ACC112 (cell line): Measurements from ENCODE around the gene CAMKMT.

Experiments used
- H2AFZ ChIP-seq: fragments of 200-600 bp; sonication (generic); one replicate; pipeline ENCODE4 v1.6.0; 2017; ENCODE audit warnings: antibody characterized with exemption, low read length; ENCODE audit not compliant: unreplicated experiment
- H3K27ac ChIP-seq: fragments of 200-600 bp; sonication (generic); 2 replicates; pipeline ENCODE4 v1.5.1; 2014; ENCODE audit warnings: low read depth, mild to moderate bottlenecking, antibody characterized with exemption, low read length, moderate library complexity
- H3K27me3 ChIP-seq: fragments of 200-600 bp; sonication (generic); 2 replicates; pipeline ENCODE4 v1.6.1; 2014; ENCODE audit warnings: mild to moderate bottlenecking, antibody characterized with exemption, low read length, moderate library complexity, mixed read lengths; ENCODE audit not compliant: insufficient read depth
- H3K36me3 ChIP-seq: fragments of 200-600 bp; sonication (generic); 2 replicates; pipeline ENCODE4 v1.6.1; 2016; ENCODE audit warnings: mild to moderate bottlenecking, antibody characterized with exemption, low read length, moderate library complexity, mixed read lengths; ENCODE audit not compliant: insufficient read depth
- H3K4me1 ChIP-seq: fragments of 200-600 bp; sonication (generic); one replicate; pipeline ENCODE4 v1.6.1; 2016; ENCODE audit warnings: low read length, mixed read lengths; ENCODE audit not compliant: insufficient read depth, unreplicated experiment, control insufficient read depth
- H3K4me3 ChIP-seq: fragments of 200-600 bp; sonication (generic); 2 replicates; pipeline ENCODE4 v1.5.1; 2014; ENCODE audit warnings: mild to moderate bottlenecking, low read depth, low read length
- H3K79me2 ChIP-seq: fragments of 200-600 bp; sonication (generic); one replicate; pipeline ENCODE4 v1.6.0; 2016; ENCODE audit warnings: low read length; ENCODE audit not compliant: control insufficient read depth, unreplicated experiment, insufficient read depth

Gene CAMKMT

GRCh38 chr2:44751754-44752479, 390.2 kb downstream of the CAMKMT start:
- Histone ChIP-seq H3K27me3 (no peaks in the 10 kb centered on the region), H2AFZ (no peak overlapping the region), H3K36me3 (no peaks in the 10 kb centered on the region), H3K27ac (no peak overlapping the region), H3K4me3 (no peak overlapping the region), H3K4me1 (no peaks in the 10 kb centered on the region), H3K79me2 (no peaks in the 10 kb centered on the region)

- Histone ChIP-seq H3K27ac (no peak overlapping the region), H3K27me3 (no peaks in the 10 kb centered on the region), H3K79me2 (no peaks in the 10 kb centered on the region)
Measured at GRCh38 chr2:44752761-44753160, 391.0 kb downstream of the CAMKMT start.

GRCh38 chr2:44753552-44754285, 392.0 kb downstream of the CAMKMT start:
- Histone ChIP-seq H3K27me3 (no peaks in the 10 kb centered on the region), H3K4me1 (no peaks in the 10 kb centered on the region), H3K79me2 (no peaks in the 10 kb centered on the region), H3K36me3 (no peaks in the 10 kb centered on the region), H2AFZ (no peak overlapping the region), H3K4me3 (no peak overlapping the region), H3K27ac (no peak overlapping the region)

More at GRCh38 chr2:44752761-44753160, 391.0 kb downstream of the CAMKMT start:
- H3K36me3 ChIP-seq: no peaks in the 10 kb centered on the region
- H3K4me3 ChIP-seq: no peak overlapping the region
- no peaks in the 10 kb centered on the region for H3K4me1 ChIP-seq
- no peak overlapping the region for H2AFZ ChIP-seq

- H3K79me2 ChIP-seq: no peaks in the 10 kb centered on the region
- no peak overlapping the region for H3K27ac ChIP-seq
- H3K4me1 ChIP-seq: no peaks in the 10 kb centered on the region
- peaks cover 16% of the 10 kb centered on the region for H3K27me3 ChIP-seq
- no peak overlapping the region for H2AFZ ChIP-seq
- no peaks in the 10 kb centered on the region for H3K36me3 ChIP-seq
- H3K4me3 ChIP-seq: no peak overlapping the region
Measured at GRCh38 chr2:44758591-44758990, 396.8 kb downstream of the CAMKMT start.

GRCh38 chr2:44759823-44760222, 398.1 kb downstream of the CAMKMT start:
- H3K4me1 ChIP-seq: no peaks in the 10 kb centered on the region
- no peak overlapping the region for H2AFZ ChIP-seq
- H3K4me3 ChIP-seq: no peak overlapping the region
- peaks cover 23% of the 10 kb centered on the region for H3K27me3 ChIP-seq
- no peaks in the 10 kb centered on the region for H3K79me2 ChIP-seq
- no peak overlapping the region for H3K27ac ChIP-seq
- H3K36me3 ChIP-seq: no peaks in the 10 kb centered on the region

GRCh38 chr2:44763275-44763782, 401.6 kb downstream of the CAMKMT start:
- H3K27ac ChIP-seq: no peak overlapping the region
- no peaks in the 10 kb centered on the region for H3K36me3 ChIP-seq
- peaks cover 35% of the 10 kb centered on the region for H3K27me3 ChIP-seq
- no peaks in the 10 kb centered on the region for H3K79me2 ChIP-seq
- no peak overlapping the region for H2AFZ ChIP-seq
- no peak overlapping the region for H3K4me3 ChIP-seq
- H3K4me1 ChIP-seq: no peaks in the 10 kb centered on the region

GRCh38 chr2:44766220-44766619, 404.5 kb downstream of the CAMKMT start:
- no peak overlapping the region for H3K4me3 ChIP-seq
- no peaks in the 10 kb centered on the region for H3K36me3 ChIP-seq
- H2AFZ ChIP-seq: no peak overlapping the region
- no peaks in the 10 kb centered on the region for H3K4me1 ChIP-seq
- peaks cover 53% of the 10 kb centered on the region for H3K27me3 ChIP-seq
- H3K79me2 ChIP-seq: no peaks in the 10 kb centered on the region
- no peak overlapping the region for H3K27ac ChIP-seq

GRCh38 chr2:44766777-44767176, 405.0 kb downstream of the CAMKMT start:
- H3K27ac ChIP-seq: no peak overlapping the region
- peaks cover 47% of the 10 kb centered on the region for H3K27me3 ChIP-seq
- H3K4me3 ChIP-seq: no peak overlapping the region
- H2AFZ ChIP-seq: no peak overlapping the region
- no peaks in the 10 kb centered on the region for H3K79me2 ChIP-seq
- no peaks in the 10 kb centered on the region for H3K36me3 ChIP-seq
- H3K4me1 ChIP-seq: no peaks in the 10 kb centered on the region

GRCh38 chr2:44767691-44768090, 405.9 kb downstream of the CAMKMT start:
- Histone ChIP-seq H3K36me3 (no peaks in the 10 kb centered on the region), H3K27ac (no peak overlapping the region), H3K4me1 (no peaks in the 10 kb centered on the region), H3K79me2 (no peaks in the 10 kb centered on the region), H3K27me3 (peaks cover 45% of the 10 kb centered on the region), H2AFZ (no peak overlapping the region), H3K4me3 (no peak overlapping the region)

- Histone ChIP-seq H3K36me3 (no peaks in the 10 kb centered on the region), H3K4me3 (no peak overlapping the region), H2AFZ (no peak overlapping the region), H3K79me2 (no peaks in the 10 kb centered on the region), H3K27me3 (peaks cover 37% of the 10 kb centered on the region), H3K27ac (no peak overlapping the region), H3K4me1 (no peaks in the 10 kb centered on the region)
Measured at GRCh38 chr2:44768438-44769236, 406.9 kb downstream of the CAMKMT start.
